K562 (cell line): Measurements from ENCODE around the gene TDG. TPM values are rescaled to one million over a fixed set of nuclear protein-coding genes. Genes with fewer than 3 reads are reported as not detected.
A peak's percentile ranks its signal among the peaks of the same experiment; 100 is the strongest.

Experiments
- CBX2 ChIP-seq: fragments of 200-600 bp; sonication (generic); IDR thresholded peaks from one replicate; pipeline ENCODE4 v1.6.1; 2012; ENCODE audit warnings: mild to moderate bottlenecking, low read length, inconsistent platforms; ENCODE audit not compliant: insufficient read depth, poor library complexity, severe bottlenecking
- ETV5 ChIP-seq: sonication (generic); formaldehyde crosslinking; IDR thresholded peaks from 2 replicates; pipeline ENCODE4 v1.4.0; 2020; ENCODE audit warnings: low read depth, mild to moderate bottlenecking, missing genetic modification reagents
- HES1 ChIP-seq: fragments of 450-650 bp; IDR thresholded peaks from 2 replicates; pipeline ENCODE4 v1.6.1; 2016; ENCODE audit warnings: low read depth, mild to moderate bottlenecking, moderate library complexity
- MCM7 ChIP-seq, 2 experiments: fragments of 450-650 bp; IDR thresholded peaks; 2 replicates each; pipeline ENCODE4 v1.6.1; 2016 to 2018
- NBN ChIP-seq: fragments of 450-650 bp; IDR thresholded peaks from 2 replicates; pipeline ENCODE4 v1.6.1; 2016; ENCODE audit warnings: low read depth, mild to moderate bottlenecking
- NR2F6 ChIP-seq: fragments of 450-650 bp; formaldehyde crosslinking; IDR thresholded peaks from 2 replicates; pipeline ENCODE4 v1.4.0; 2020; ENCODE audit warnings: mild to moderate bottlenecking
- PCBP1 ChIP-seq: fragments of 200-400 bp; formaldehyde crosslinking; IDR thresholded peaks from 2 replicates; pipeline ENCODE4 v1.6.1; 2018; ENCODE audit warnings: mild to moderate bottlenecking, low read depth, low read length; ENCODE audit not compliant: poor library complexity, severe bottlenecking
- RHOXF2B ChIP-seq: fragments of 250-450 bp; sonication (Bioruptor Pico); conservative IDR thresholded peaks from 2 replicates; pipeline ENCODE4 v1.5.1; 2021
- SETDB1 ChIP-seq: IDR thresholded peaks from one replicate; pipeline ENCODE4 v1.6.1; 2012; ENCODE audit warnings: low read length, control low read depth, inconsistent platforms
- SRF ChIP-seq, 2 experiments: fragments of 250-450, 450-650 bp in 1 of 2; sonication (Bioruptor Pico) in 1 of 2; sonication (generic) in 1 of 2; formaldehyde crosslinking; IDR thresholded peaks; 2 replicates each; pipeline versions ENCODE4 v1.5.0 to v1.5.1; 2020 to 2022; ENCODE audit warnings: mild to moderate bottlenecking in 1 of 2, missing genetic modification reagents in 1 of 2
- USF1 ChIP-seq: sonication (generic); formaldehyde crosslinking; IDR thresholded peaks from 2 replicates; pipeline ENCODE4 v1.9.0; 2022; ENCODE audit warnings: mild to moderate bottlenecking, missing genetic modification reagents
- XRCC5 ChIP-seq: fragments of 200-400 bp; formaldehyde crosslinking; IDR thresholded peaks from 2 replicates; pipeline ENCODE4 v1.6.1; 2017; ENCODE audit warnings: low read depth, mild to moderate bottlenecking, low read length
- ZNF184 ChIP-seq: sonication (generic); formaldehyde crosslinking; IDR thresholded peaks from 2 replicates; pipeline ENCODE4 v1.5.0; 2020; ENCODE audit warnings: missing genetic modification reagents
- ZNF23 ChIP-seq: fragments of 250-450 bp; sonication (Bioruptor Pico); IDR thresholded peaks from 2 replicates; pipeline ENCODE4 v1.4.0; 2020; ENCODE audit warnings: mild to moderate bottlenecking
- ZNF347 ChIP-seq: fragments of 450-650 bp; formaldehyde crosslinking; IDR thresholded peaks from 2 replicates; pipeline ENCODE4 v1.4.0; 2020; ENCODE audit warnings: low read depth, mild to moderate bottlenecking, moderate library complexity
- ZNF518B ChIP-seq: fragments of 250-450 bp; sonication (Bioruptor Pico); IDR thresholded peaks from 2 replicates; pipeline ENCODE4 v1.5.0; 2021; ENCODE audit warnings: mild to moderate bottlenecking, moderate library complexity
- ZNF780A ChIP-seq: fragments of 250-450 bp; sonication (Bioruptor Pico); IDR thresholded peaks from 2 replicates; pipeline ENCODE4 v1.5.0; 2021; ENCODE audit warnings: mild to moderate bottlenecking
- polyA plus RNA-seq, 8 experiments: library from polyadenylated mRNA; depleted of rRNA in 4 of 8; stranded (reverse) in 5 of 8; unstranded in 3 of 8; fragments of >200 nt; fragmentation: Nextera tagmentation in 2 of 8; fragmentation: Illumina TruSeq in 1 of 8; extraction: Ambion mirVana in 2 of 8; extraction: Trizol in 1 of 8; gene quantifications; 2 replicates each; pipeline versions ENCODE4 v1.2.1 to v1.2.3, GENCODE V29; 2011 to 2014; ENCODE audit warnings: inconsistent platforms in 1 of 8, missing spikeins in 1 of 8
- total RNA-seq, 7 experiments: library from RNA; depleted of rRNA in 6 of 7; stranded (reverse); fragments of >200 nt in 6 of 7; fragmentation: Illumina TruSeq in 2 of 7; extraction: Trizol in 2 of 7; gene quantifications; 2 replicates each; pipeline versions ENCODE4 v1.2.1 to v1.2.3, GENCODE V29; 2011 to 2021; ENCODE audit warnings: low replicate concordance in 1 of 7
- TF ChIP-seq, protein P1 (sequence below), 2 experiments: fragments of 150-350 bp in 1 of 2; IDR thresholded peaks; 2 replicates each; pipeline ENCODE4 v1.6.1; 2012 to 2016; ENCODE audit warnings: low read depth in 2 of 2, low read length in 2 of 2, mild to moderate bottlenecking in 1 of 2, moderate library complexity in 1 of 2

TDG gene
- total and polyA plus RNA-seq, 9 of the 15 experiments (the other 6 are each of a cell fraction or from before 2014, with no cell fraction given): 37.6 to 77.2 (median 64.0) TPM

- no peak for TF ChIP-seq SETDB1
- no peak for TF ChIP-seq RHOXF2B (CRISPR knock-in tag)
- no peak for TF ChIP-seq PCBP1
- TF ChIP-seq, protein P1, sequence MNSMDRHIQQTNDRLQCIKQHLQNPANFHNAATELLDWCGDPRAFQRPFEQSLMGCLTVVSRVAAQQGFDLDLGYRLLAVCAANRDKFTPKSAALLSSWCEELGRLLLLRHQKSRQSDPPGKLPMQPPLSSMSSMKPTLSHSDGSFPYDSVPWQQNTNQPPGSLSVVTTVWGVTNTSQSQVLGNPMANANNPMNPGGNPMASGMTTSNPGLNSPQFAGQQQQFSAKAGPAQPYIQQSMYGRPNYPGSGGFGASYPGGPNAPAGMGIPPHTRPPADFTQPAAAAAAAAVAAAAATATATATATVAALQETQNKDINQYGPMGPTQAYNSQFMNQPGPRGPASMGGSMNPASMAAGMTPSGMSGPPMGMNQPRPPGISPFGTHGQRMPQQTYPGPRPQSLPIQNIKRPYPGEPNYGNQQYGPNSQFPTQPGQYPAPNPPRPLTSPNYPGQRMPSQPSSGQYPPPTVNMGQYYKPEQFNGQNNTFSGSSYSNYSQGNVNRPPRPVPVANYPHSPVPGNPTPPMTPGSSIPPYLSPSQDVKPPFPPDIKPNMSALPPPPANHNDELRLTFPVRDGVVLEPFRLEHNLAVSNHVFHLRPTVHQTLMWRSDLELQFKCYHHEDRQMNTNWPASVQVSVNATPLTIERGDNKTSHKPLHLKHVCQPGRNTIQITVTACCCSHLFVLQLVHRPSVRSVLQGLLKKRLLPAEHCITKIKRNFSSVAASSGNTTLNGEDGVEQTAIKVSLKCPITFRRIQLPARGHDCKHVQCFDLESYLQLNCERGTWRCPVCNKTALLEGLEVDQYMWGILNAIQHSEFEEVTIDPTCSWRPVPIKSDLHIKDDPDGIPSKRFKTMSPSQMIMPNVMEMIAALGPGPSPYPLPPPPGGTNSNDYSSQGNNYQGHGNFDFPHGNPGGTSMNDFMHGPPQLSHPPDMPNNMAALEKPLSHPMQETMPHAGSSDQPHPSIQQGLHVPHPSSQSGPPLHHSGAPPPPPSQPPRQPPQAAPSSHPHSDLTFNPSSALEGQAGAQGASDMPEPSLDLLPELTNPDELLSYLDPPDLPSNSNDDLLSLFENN (IDR thresholded peaks at IDR 0.05; ENCODE audit: low read depth in 2 of 2, low read length in 2 of 2): no peak
- peak; percentile 100 for TF ChIP-seq USF1 (CRISPR knock-in tag)
- no peak for TF ChIP-seq NR2F6 (CRISPR knock-in tag)
- TF ChIP-seq MCM7 (IDR thresholded peaks at IDR 0.05): no peak
- no peak for TF ChIP-seq ZNF518B (CRISPR knock-in tag)
- TF ChIP-seq ZNF184 (CRISPR knock-in tag): no peak
- no peak for TF ChIP-seq ZNF780A (CRISPR knock-in tag)
- TF ChIP-seq NBN: peak; percentile 37; the same call in 1 of the 2 replicates
- TF ChIP-seq ZNF23: no peak
- TF ChIP-seq ZNF347 (CRISPR knock-in tag): no peak
- TF ChIP-seq HES1: peak; percentile 37; the same call in 1 of the 2 replicates
- no peak for TF ChIP-seq CBX2
- no peak for TF ChIP-seq ETV5 (CRISPR knock-in tag)
- 0 out of 2 replicates have a peak, but pooled peaks have one; percentile 19 for TF ChIP-seq XRCC5
- TF ChIP-seq SRF (CRISPR knock-in tag; IDR thresholded peaks at IDR 0.05): no peak
These were observed at the start of gene TDG (continued) for GRCh38 chr12:103965590-103966504.
